ENCODE results near the gene HOXB5. TPM values are rescaled to one million over a fixed set of nuclear protein-coding genes. Genes with fewer than 3 reads are reported as not detected.

HOXB5 gene
- total RNA-seq, 1 donor from 2014 or later: not detected

- no peak for DNase-seq
- Mint-ChIP-seq H3K27ac (no peak overlapping the region), H3K27me3 (peaks cover 40% of the 10 kb centered on the region), H3K9me3 (no peaks in the 10 kb centered on the region), H3K4me1 (peaks cover 20% of the 10 kb centered on the region), H3K36me3 (ENCODE audit: low read depth) (peaks cover 10% of the 10 kb centered on the region), H3K4me3 (no peak overlapping the region)
- intact Hi-C loops (cut with micrococcal nuclease): no loop called here
Measured at GRCh38 chr17:48559840-48560817, 33.5 kb downstream of the HOXB5 start.

- DNase-seq: no peak
- Mint-ChIP-seq H3K27ac (no peak overlapping the region), H3K9me3 (no peaks in the 10 kb centered on the region), H3K4me1 (peaks cover 21% of the 10 kb centered on the region), H3K27me3 (peaks cover 42% of the 10 kb centered on the region), H3K4me3 (no peak overlapping the region), H3K36me3 (ENCODE audit: low read depth) (peaks cover 15% of the 10 kb centered on the region)
- intact Hi-C loops (cut with micrococcal nuclease): no loop called here
Measured at GRCh38 chr17:48559122-48559839, 34.3 kb downstream of the HOXB5 start.

GRCh38 chr17:48558831-48559121 is 34.8 kb downstream of the HOXB5 start:
- Mint-ChIP-seq H3K4me1 (peaks cover 20% of the 10 kb centered on the region), H3K4me3 (no peak overlapping the region), H3K27me3 (peaks cover 42% of the 10 kb centered on the region), H3K27ac (no peak overlapping the region), H3K36me3 (ENCODE audit: low read depth) (peaks cover 16% of the 10 kb centered on the region), H3K9me3 (no peaks in the 10 kb centered on the region)
- intact Hi-C loops (cut with micrococcal nuclease): no loop called here
- DNase-seq: no peak

DNA sequence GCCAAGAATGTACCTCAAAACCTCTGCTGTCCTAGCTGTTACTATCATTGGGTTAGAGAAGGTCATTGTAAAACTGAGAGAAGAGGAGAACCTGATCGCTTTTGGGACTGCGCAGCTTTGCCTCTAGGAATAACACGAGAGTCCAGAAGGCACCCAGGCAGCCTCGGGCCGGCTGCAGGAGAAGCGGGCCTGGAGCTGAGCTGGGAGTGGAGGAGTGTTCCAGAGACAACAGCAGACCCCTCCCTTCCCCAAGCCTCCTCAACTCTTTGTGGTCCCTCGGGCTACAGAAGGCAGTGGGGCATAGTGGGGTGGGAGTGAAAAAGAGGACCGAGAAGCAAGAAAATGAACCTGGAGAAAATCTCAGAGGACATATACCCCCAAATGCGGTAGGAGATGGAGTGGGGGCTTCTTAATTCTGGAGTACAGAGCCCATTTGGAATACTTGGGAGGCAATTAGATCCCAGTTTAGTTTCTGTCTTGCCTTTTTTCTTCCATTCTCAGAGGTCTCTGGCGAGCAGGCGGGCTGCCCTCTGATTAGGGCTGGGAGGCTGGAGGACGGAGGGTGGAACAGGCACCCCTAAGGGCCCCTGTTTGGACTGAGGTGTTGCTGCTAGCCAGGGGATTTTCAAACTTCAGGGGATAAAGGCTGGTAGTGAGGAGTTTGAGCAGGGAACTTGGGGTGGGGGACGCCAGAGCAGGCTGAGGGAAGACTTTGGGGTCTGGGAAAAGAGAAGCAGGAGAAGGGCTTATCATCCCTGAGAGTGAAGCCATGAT is 35.3 kb downstream of the HOXB5 start:
- peaks cover 17% of the 10 kb centered on the region for H3K36me3 Mint-ChIP-seq (ENCODE audit: low read depth)
- no peak for DNase-seq
- H3K9me3 Mint-ChIP-seq: no peaks in the 10 kb centered on the region
- no peak overlapping the region for H3K27ac Mint-ChIP-seq
- H3K27me3 Mint-ChIP-seq: peaks cover 42% of the 10 kb centered on the region
- no peak overlapping the region for H3K4me3 Mint-ChIP-seq
- peaks cover 19% of the 10 kb centered on the region for H3K4me1 Mint-ChIP-seq
- intact Hi-C loops (cut with micrococcal nuclease): no loop called here

- Mint-ChIP-seq H3K9me3 (no peaks in the 10 kb centered on the region), H3K4me1 (peaks cover 15% of the 10 kb centered on the region), H3K36me3 (ENCODE audit: low read depth) (peaks cover 16% of the 10 kb centered on the region), H3K4me3 (no peak overlapping the region), H3K27ac (no peak overlapping the region), H3K27me3 (peaks cover 36% of the 10 kb centered on the region)
- no peak for DNase-seq
- intact Hi-C loops (cut with micrococcal nuclease): no loop called here
Measured at GRCh38 chr17:48556576-48557401, 36.8 kb downstream of the HOXB5 start.

- Mint-ChIP-seq H3K36me3 (ENCODE audit: low read depth) (peaks cover 16% of the 10 kb centered on the region), H3K4me1 (peaks cover 10% of the 10 kb centered on the region), H3K9me3 (no peaks in the 10 kb centered on the region), H3K4me3 (no peak overlapping the region), H3K27ac (no peak overlapping the region), H3K27me3 (peaks cover 36% of the 10 kb centered on the region)
- no peak for DNase-seq
- intact Hi-C loops (cut with micrococcal nuclease): no loop called here
Measured at GRCh38 chr17:48556229-48556575, 37.4 kb downstream of the HOXB5 start.

DNA sequence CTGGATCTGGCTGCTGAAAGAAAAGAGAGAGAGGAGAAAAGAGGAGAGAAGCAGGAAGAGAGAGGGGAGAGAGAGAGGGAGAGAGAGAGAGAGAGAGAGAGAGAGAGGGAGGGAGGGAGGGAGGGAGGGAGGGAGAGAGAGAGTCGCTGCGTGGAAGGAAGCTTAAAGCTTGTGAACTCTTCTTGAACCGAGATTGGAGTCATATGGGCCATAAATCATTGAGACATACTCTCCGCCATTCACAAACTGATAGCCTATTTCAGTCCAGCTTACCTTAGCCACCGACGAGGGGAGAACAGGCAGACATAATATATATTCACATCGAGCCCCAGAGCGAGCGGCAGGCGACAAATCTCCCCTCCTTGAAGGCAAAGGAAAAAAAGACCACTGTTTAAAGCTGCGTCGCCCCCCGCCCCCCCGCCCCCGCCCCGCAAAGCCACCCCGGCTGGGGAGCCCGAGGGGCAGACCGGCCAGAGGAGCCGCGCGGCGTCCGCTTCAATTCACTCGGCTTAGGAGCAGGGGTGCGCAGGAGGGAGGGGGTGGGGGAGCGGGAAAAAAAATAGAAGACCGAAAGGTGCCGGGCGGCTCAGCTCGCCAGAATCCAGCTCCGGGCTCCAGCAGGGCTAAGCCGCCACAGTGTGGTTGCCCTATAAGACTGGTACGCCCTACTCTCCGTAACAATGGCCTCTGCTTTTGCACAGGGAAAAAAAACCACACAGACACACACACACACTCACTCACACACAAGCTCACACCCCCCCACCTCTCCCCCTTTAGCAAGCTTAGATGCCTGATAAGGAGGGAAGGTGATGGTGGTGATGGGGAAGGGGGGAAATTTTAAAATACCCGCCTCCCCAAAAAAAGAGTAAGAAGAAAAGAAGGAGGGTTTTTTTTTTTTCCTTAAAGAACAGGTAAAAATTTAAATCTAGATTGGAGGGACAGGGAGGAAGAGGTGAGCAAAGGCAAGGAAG is 38.0 kb downstream of the HOXB5 start:
- intact Hi-C loops (cut with micrococcal nuclease): no loop called here
- peaks cover 8% of the 10 kb centered on the region for H3K4me1 Mint-ChIP-seq
- no peaks in the 10 kb centered on the region for H3K9me3 Mint-ChIP-seq
- peak overlapping the region; percentile 79 for H3K4me3 Mint-ChIP-seq
- H3K27ac Mint-ChIP-seq: peak overlapping the region; percentile 75
- peaks cover 16% of the 10 kb centered on the region for H3K36me3 Mint-ChIP-seq (ENCODE audit: low read depth)
- peak; percentile 61 for DNase-seq
- H3K27me3 Mint-ChIP-seq: peaks cover 36% of the 10 kb centered on the region

DNA sequence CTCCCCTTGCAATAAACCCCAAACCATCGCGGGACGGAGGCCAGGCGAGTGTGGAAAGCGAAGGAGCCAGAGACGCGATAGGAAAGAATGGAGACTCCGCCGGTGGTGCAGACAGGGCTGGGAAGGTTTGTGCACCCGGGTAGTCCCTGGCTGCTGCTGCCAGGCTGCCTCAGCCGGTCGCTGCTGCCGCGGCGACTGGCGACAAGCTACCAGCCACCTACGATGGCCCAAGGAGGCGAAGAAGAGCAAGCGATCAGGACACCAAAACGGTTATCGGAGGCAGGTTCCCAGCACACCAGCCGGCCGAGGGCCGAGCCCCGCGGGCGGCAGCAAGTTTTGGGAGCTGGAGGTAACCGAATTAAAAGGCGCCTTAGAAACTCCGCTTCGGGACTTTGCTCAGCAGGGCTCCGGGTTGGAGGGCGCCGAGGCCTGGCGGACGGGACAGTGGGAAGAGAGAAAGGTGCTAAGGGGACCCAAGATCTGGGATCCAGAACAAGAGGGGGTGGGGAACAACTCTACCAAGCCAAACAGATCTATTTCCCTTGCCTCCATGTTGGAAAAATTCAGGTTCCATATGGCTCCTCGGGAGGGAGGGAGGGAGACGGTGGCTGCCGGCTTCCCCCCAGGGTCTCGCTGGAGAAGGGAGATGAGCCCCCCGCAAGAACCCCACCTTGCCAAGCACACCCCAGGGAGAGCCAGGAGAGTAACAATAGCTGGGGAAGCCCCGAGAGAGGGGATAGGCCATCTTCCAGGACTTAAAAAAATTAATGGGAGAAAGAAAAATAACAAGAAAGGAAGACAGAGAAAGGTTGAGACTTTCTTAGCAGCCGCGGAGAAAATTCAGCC is 38.9 kb downstream of the HOXB5 start:
- intact Hi-C loops (cut with micrococcal nuclease): no loop called here

DNA sequence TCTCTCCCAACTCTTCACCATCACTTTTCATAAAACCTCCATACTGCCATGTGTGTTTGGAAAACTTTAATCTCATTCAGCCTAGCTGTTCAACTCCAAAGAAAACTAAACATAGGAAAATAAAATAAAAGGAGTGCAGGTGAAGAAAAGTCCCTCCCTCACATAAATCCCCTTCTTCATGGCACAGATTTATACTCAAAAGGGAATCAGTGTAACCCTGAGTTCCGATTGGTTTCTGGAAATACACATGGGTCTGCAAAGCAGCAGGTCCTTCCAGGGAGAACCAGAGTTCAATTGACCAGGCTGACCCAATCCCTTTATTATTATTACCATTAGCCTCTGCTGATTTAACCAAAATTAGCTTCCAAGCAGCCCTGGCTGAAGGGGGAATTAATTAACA is 39.8 kb downstream of the HOXB5 start:
- Mint-ChIP-seq H3K27ac (no peak overlapping the region), H3K9me3 (no peaks in the 10 kb centered on the region), H3K4me1 (peaks cover 10% of the 10 kb centered on the region), H3K4me3 (no peak overlapping the region), H3K36me3 (ENCODE audit: low read depth) (peaks cover 21% of the 10 kb centered on the region), H3K27me3 (peaks cover 32% of the 10 kb centered on the region)
- intact Hi-C loops (cut with micrococcal nuclease): no loop called here
- no peak for DNase-seq

More for the DNA sequence above, 38.9 kb downstream of the HOXB5 start:
- Mint-ChIP-seq H3K4me3 (peak overlapping the region; percentile 79), H3K36me3 (ENCODE audit: low read depth) (peaks cover 19% of the 10 kb centered on the region), H3K9me3 (no peaks in the 10 kb centered on the region), H3K27ac (peak overlapping the region; percentile 75), H3K4me1 (peaks cover 8% of the 10 kb centered on the region), H3K27me3 (peaks cover 36% of the 10 kb centered on the region)
- DNase-seq: no peak

- Mint-ChIP-seq H3K27me3 (peaks cover 28% of the 10 kb centered on the region), H3K4me3 (no peak overlapping the region), H3K4me1 (peaks cover 15% of the 10 kb centered on the region), H3K9me3 (no peaks in the 10 kb centered on the region), H3K36me3 (ENCODE audit: low read depth) (peaks cover 18% of the 10 kb centered on the region), H3K27ac (no peak overlapping the region)
- DNase-seq: no peak
- intact Hi-C loops (cut with micrococcal nuclease): no loop called here
Measured at GRCh38 chr17:48553190-48553547, 40.4 kb downstream of the HOXB5 start.

- Mint-ChIP-seq H3K4me1 (peaks cover 21% of the 10 kb centered on the region), H3K9me3 (no peaks in the 10 kb centered on the region), H3K27me3 (peaks cover 23% of the 10 kb centered on the region), H3K36me3 (ENCODE audit: low read depth) (peaks cover 18% of the 10 kb centered on the region), H3K4me3 (no peak overlapping the region), H3K27ac (no peak overlapping the region)
- intact Hi-C loops (cut with micrococcal nuclease): no loop called here
- no peak for DNase-seq
Measured at GRCh38 chr17:48552466-48553189, 41.0 kb downstream of the HOXB5 start.
